PC-9 (cell line): Measurements from ENCODE around the gene SHISA4.

Source experiments
- CTCF ChIP-seq: fragments of 200-600 bp; sonication (generic); conservative IDR thresholded peaks from 2 replicates; pipeline ENCODE4 v1.6.1; 2017; ENCODE audit warnings: mixed run types, antibody characterized with exemption, mild to moderate bottlenecking, moderate library complexity
- EZH2 ChIP-seq: fragments of 200-600 bp; sonication (generic); IDR thresholded peaks from 2 replicates; pipeline ENCODE4 v1.8.0; 2017; ENCODE audit warnings: antibody characterized with exemption, low read depth

DNA sequence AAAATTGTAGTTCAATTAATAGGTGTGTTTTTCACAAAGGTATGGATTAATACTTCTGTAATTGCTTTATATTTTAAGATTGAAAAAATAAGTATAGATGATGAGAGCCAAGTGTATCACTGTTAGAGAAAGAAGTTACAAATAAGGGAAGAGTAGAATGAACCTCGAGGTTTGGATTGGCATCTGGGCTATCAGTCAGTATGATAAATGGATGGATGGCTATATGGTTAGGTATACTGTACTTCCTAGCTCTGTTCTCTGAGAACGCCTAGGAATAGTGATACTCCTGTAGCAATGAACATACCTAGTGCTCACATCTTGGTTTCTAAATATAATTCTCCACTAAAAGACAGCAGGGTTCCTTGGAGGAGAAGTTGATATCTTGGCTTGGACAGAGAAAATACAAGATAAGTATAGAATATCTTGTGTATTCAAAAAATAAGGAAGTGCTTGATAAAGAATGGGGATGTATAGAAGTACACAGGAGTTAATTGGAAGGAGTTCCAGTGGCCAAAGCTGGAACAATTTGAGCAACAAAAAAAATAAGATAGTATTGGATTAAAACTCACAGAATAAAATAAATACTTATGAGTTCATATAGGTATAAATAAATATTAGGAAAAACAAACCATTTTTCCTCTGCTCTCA is 47.3 kb upstream of the SHISA4 start:
- TF ChIP-seq CTCF (no peak), EZH2 (no peak)
